Measurements from ENCODE around the gene MOB3C. TPM values are rescaled to one million over a fixed set of nuclear protein-coding genes. Genes with fewer than 3 reads are reported as not detected.

MOB3C gene
- polyA plus RNA-seq, 1 of the 3 experiments (the other 2 are of a cell fraction) = 8.6 TPM

- no peak for TF ChIP-seq PBX3 (IDR thresholded peaks at IDR 0.05)
- TF ChIP-seq RFX5 (IDR thresholded peaks at IDR 0.05; ENCODE audit: low read length) = no peak
- TF ChIP-seq USF1 (IDR thresholded peaks at IDR 0.05; ENCODE audit: borderline replicate concordance, low read depth) = no peak
- TF ChIP-seq MXI1 (IDR thresholded peaks at IDR 0.05; ENCODE audit: low read depth, low read length) = no peak
- TF ChIP-seq RAD21 (IDR thresholded peaks at IDR 0.05; ENCODE audit: low read length) = no peak
- TF ChIP-seq RCOR1 (IDR thresholded peaks at IDR 0.05; ENCODE audit: low read length) = no peak
Measured at GRCh38 chr1:46611691-46612221, 4.9 kb downstream of the MOB3C start (continued).

GRCh38 chr1:46607345-46608130 lies 9.1 kb downstream of the MOB3C start:
- Histone ChIP-seq H3K27ac (ENCODE audit: low read depth in 2 of 2, low read length in 1 of 2) (no peak overlapping the region), H3K79me2 (ENCODE audit: insufficient read depth) (no peaks in the 10 kb centered on the region), H3K9me2 (no peaks in the 10 kb centered on the region), H3K9ac (no peak overlapping the region), H3K4me2 (no peak overlapping the region), H3K4me1 (ENCODE audit: control insufficient read depth in 1 of 2, insufficient read depth in 2 of 2, low read depth in 1 of 2, low read length in 1 of 2) (peaks cover 8 to 22% of the 10 kb centered on the region in 2 experiments; a peak in 2 of 4 replicates), H3K4me3 (ENCODE audit: low read depth in 2 of 2, low read length in 1 of 2) (no peak overlapping the region), H3F3A (replicated peaks; ENCODE audit: insufficient read depth) (no peaks in the 10 kb centered on the region), H2AFZ (ENCODE audit: low read depth) (no peak overlapping the region), H3K9me3 (no peaks in the 10 kb centered on the region), H3K27me3 (ENCODE audit: insufficient read depth) (no peaks in the 10 kb centered on the region), H3K36me3 (replicated peaks in 1 of 2; ENCODE audit: control insufficient read depth in 1 of 2, insufficient read depth in 2 of 2, low read length in 1 of 2) (peaks cover 5 to 14% of the 10 kb centered on the region in 2 experiments), H4K20me1 (ENCODE audit: insufficient read depth) (no peaks in the 10 kb centered on the region)
- ChIA-PET CTCF (no interaction called here), POLR2A (no interaction called here)
- 97% methylated on average over 7 of the region's 7 CpGs for WGBS (ENCODE audit: low lambda C conversion rate)
- no peak for DNase-seq
- TF ChIP-seq FOSL2 (IDR thresholded peaks at IDR 0.05; ENCODE audit: borderline replicate concordance, low read depth) (no peak), RFX5 (IDR thresholded peaks at IDR 0.05; ENCODE audit: low read length) (no peak), RXRA (IDR thresholded peaks at IDR 0.05; ENCODE audit: borderline replicate concordance, low read depth) (no peak), TAF1 (IDR thresholded peaks at IDR 0.05; ENCODE audit: borderline replicate concordance, low read depth, low read length) (no peak), USF2 (IDR thresholded peaks at IDR 0.05; ENCODE audit: borderline replicate concordance, low read depth, low read length) (no peak), EZH2phosphoT487 (IDR thresholded peaks at IDR 0.05; ENCODE audit: borderline replicate concordance, low read depth) (no peak), USF1 (IDR thresholded peaks at IDR 0.05; ENCODE audit: borderline replicate concordance, low read depth) (no peak), SMC3 (IDR thresholded peaks at IDR 0.05; ENCODE audit: low read depth, low read length) (no peak)
